ENCODE data around the gene MPZL1.

- no peak for TF ChIP-seq CHD2 (IDR thresholded peaks at IDR 0.05; ENCODE audit: low read length, partially characterized antibody)
- no peak for TF ChIP-seq EP300 (IDR thresholded peaks at IDR 0.05)
- no peak for TF ChIP-seq POLR2A (IDR thresholded peaks at IDR 0.05; ENCODE audit: low read length)
- no peak for TF ChIP-seq CTCF (IDR thresholded peaks at IDR 0.05)
- TF ChIP-seq TFCP2L1 (CRISPR knock-in tag; IDR thresholded peaks at IDR 0.05) = no peak
- no peak for TF ChIP-seq SREBF2 (IDR thresholded peaks at IDR 0.05)
- TF ChIP-seq MAX (IDR thresholded peaks at IDR 0.05) = no peak
- no peak for TF ChIP-seq CBX2 (IDR thresholded peaks at IDR 0.05; ENCODE audit: borderline replicate concordance, low read depth)
Observed at GRCh38 chr1:167703557-167703956, 18.2 kb upstream of the MPZL1 start.

All from A549 (cell line).